ENCODE results near the gene ERCC4. TPM values are rescaled to one million over a fixed set of nuclear protein-coding genes. Genes with fewer than 3 reads are reported as not detected.

Gene ERCC4
- polyA plus RNA-seq, 1 experiment, result 4.9 TPM

DNA sequence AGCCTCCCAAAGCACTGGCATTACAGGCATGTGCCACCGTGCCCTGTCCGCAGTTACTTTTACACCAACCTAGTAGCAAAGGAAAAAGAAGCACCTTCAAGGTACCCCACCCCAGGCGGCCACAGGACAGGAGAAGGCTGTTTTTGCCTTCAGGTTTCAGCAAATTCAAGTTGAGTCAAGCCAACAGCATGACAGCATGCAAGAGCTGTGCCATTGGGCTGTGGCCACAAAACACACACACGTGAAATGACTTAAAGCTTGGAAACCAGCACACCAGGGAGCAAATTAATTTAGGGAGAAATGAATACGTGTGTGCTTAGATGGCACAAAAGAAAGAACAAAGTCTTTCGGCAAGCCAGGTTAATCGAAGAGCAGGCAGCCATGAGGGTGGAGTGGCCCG is 39.7 kb downstream of the ERCC4 start:
- TF ChIP-seq, protein P1, sequence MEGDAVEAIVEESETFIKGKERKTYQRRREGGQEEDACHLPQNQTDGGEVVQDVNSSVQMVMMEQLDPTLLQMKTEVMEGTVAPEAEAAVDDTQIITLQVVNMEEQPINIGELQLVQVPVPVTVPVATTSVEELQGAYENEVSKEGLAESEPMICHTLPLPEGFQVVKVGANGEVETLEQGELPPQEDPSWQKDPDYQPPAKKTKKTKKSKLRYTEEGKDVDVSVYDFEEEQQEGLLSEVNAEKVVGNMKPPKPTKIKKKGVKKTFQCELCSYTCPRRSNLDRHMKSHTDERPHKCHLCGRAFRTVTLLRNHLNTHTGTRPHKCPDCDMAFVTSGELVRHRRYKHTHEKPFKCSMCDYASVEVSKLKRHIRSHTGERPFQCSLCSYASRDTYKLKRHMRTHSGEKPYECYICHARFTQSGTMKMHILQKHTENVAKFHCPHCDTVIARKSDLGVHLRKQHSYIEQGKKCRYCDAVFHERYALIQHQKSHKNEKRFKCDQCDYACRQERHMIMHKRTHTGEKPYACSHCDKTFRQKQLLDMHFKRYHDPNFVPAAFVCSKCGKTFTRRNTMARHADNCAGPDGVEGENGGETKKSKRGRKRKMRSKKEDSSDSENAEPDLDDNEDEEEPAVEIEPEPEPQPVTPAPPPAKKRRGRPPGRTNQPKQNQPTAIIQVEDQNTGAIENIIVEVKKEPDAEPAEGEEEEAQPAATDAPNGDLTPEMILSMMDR (IDR thresholded peaks at IDR 0.05; ENCODE audit: insufficient read depth, low read depth, low read length), result no peak
- no peak overlapping the region for H3K4me3 ChIP-seq (ENCODE audit: low read depth, low read length)
- DNase-seq (ENCODE audit: low read depth), result no peak
- H3K36me3 ChIP-seq (ENCODE audit: control insufficient read depth, insufficient read depth, low read length), result no peaks in the 10 kb centered on the region
- no peaks in the 10 kb centered on the region for H3K27me3 ChIP-seq (ENCODE audit: control insufficient read depth, insufficient read depth, low read length)
- CTCF ChIA-PET, result interaction anchor here (1.3 kb wide), 1 partner anchor 13 kb away, joined by 3 read pairs; no protein-coding TSS in a partner anchor
- POLR2A ChIA-PET, result no interaction called here

DNA sequence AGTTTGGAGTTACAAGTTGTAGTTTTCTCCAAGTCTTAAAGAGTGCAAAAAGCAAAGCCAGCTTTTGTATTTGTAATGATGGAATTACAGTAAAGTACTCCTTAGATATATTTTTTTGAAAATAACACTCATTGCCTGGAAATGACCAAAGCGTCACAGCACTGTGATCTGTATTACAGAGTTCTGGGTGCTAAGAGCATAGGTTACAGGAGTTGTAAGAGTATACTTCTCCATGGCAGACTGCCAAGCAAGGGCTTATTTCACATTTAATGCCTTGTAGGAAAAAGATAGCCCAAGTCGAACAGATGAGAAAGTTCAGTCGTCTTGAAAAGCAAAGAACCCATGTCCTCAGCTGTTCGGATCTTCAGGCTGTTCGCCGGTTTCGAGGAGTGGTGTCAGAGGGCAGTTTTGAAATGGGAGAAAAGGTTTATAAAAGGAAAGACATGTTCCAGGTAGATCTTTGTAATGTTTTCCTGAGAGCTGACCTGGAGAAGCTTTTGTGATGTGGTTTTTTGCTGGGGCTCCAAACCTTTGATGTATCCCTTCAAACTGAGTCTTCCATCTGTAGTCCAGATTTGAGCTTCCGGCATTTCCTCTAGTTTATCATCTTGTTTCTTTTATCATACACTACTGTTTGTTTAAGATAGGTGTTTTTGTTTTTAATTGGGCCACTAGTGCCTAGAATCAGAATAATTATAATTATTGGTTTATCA is 41.3 kb downstream of the ERCC4 start:
- Histone ChIP-seq H3K36me3 (ENCODE audit: control insufficient read depth, insufficient read depth, low read length) (no peaks in the 10 kb centered on the region), H3K4me3 (ENCODE audit: low read depth, low read length) (no peak overlapping the region), H3K27me3 (ENCODE audit: control insufficient read depth, insufficient read depth, low read length) (peaks cover 2% of the 10 kb centered on the region; the same call in 1 of the 2 replicates)
- TF ChIP-seq, protein P1 (IDR thresholded peaks at IDR 0.05; ENCODE audit: insufficient read depth, low read depth, low read length), result no peak
- CTCF ChIA-PET, result interaction anchor here (0.5 kb wide), 1 partner anchor 555 kb away, joined by 3 read pairs; no protein-coding TSS in a partner anchor
- no peak for DNase-seq (ENCODE audit: low read depth)
- POLR2A ChIA-PET, result no interaction called here

DNA sequence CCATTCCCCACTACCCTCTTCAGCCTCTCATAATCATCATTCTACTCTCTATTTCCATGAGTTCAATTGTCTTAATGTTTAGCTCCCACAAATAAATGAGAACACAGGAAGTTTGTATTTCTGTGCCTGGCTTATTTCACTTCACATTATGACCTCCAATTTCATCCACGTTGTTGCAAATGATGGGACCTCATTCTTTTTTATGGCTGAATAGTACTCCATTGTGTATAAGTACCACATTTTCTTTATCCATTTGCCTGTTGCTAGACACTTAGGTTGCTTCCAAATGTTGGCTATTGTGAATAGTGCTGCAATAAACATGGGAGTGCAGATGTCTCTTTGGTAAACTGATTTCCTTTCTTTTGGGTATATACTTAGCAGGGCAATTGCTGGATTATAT is 42.3 kb downstream of the ERCC4 start:
- no peak overlapping the region for H3K4me3 ChIP-seq (ENCODE audit: low read depth, low read length)
- TF ChIP-seq, protein P1 (IDR thresholded peaks at IDR 0.05; ENCODE audit: insufficient read depth, low read depth, low read length), result no peak
- peaks cover 2% of the 10 kb centered on the region; the same call in 1 of the 2 replicates for H3K27me3 ChIP-seq (ENCODE audit: control insufficient read depth, insufficient read depth, low read length)
- POLR2A ChIA-PET, result no interaction called here
- CTCF ChIA-PET, result no interaction called here
- no peak for DNase-seq (ENCODE audit: low read depth)
- no peaks in the 10 kb centered on the region for H3K36me3 ChIP-seq (ENCODE audit: control insufficient read depth, insufficient read depth, low read length)

GRCh38 chr16:13968835-13969234 is 48.9 kb downstream of the ERCC4 start:
- no peak for DNase-seq (ENCODE audit: low read depth)
- ChIA-PET CTCF (no interaction called here), POLR2A (no interaction called here)
- TF ChIP-seq, protein P1 (IDR thresholded peaks at IDR 0.05; ENCODE audit: insufficient read depth, low read depth, low read length), result no peak
- no peak overlapping the region for H3K4me3 ChIP-seq (ENCODE audit: low read depth, low read length)
- H3K27me3 ChIP-seq (ENCODE audit: control insufficient read depth, insufficient read depth, low read length), result peaks cover 2% of the 10 kb centered on the region; the same call in 1 of the 2 replicates
- H3K36me3 ChIP-seq (ENCODE audit: control insufficient read depth, insufficient read depth, low read length), result no peaks in the 10 kb centered on the region

- POLR2A ChIA-PET, result no interaction called here
- H3K4me3 ChIP-seq (ENCODE audit: low read depth, low read length), result no peak overlapping the region
- CTCF ChIA-PET, result no interaction called here
- no peak for DNase-seq (ENCODE audit: low read depth)
- H3K36me3 ChIP-seq (ENCODE audit: control insufficient read depth, insufficient read depth, low read length), result no peaks in the 10 kb centered on the region
- H3K27me3 ChIP-seq (ENCODE audit: control insufficient read depth, insufficient read depth, low read length), result peaks cover 2% of the 10 kb centered on the region; the same call in 1 of the 2 replicates
- TF ChIP-seq, protein P1 (IDR thresholded peaks at IDR 0.05; ENCODE audit: insufficient read depth, low read depth, low read length), result no peak
Measured at GRCh38 chr16:13969711-13970110, 49.8 kb downstream of the ERCC4 start.

Measured in BJ (cell line).